Stimulated activated naive CD8-positive, alpha-beta T cell treated with anti-CD3 and anti-CD28 coated beads, Interleukin-15, amount 100 ng/mL, for 72 hours (primary cell): ENCODE measurements around the gene ZNF622.

Experiments used
- ATAC-seq: fragments of 150-1000 bp; cut with Tn5 transposase; 2 replicates; pipeline ENCODE4 v1.10.0; 2021; ENCODE audit warnings: mild to moderate bottlenecking, moderate library complexity
- DNase-seq, 2 donors: peaks; one replicate each; pipeline ENCODE4 v3.0.0; 2021 to 2022
- H3K27ac Mint-ChIP-seq, 2 donors: one replicate each; pipeline ENCODE4 v1.8.0; 2022; ENCODE audit warnings: mild to moderate bottlenecking in 2 of 2, mixed read lengths in 2 of 2, moderate library complexity in 2 of 2
- H3K27me3 Mint-ChIP-seq: one replicate; pipeline ENCODE4 v1.8.0; 2022; ENCODE audit warnings: mixed read lengths
- H3K4me1 Mint-ChIP-seq: one replicate; pipeline ENCODE4 v1.8.0; 2022; ENCODE audit warnings: mild to moderate bottlenecking, mixed read lengths
- H3K4me3 Mint-ChIP-seq, 2 donors: one replicate each; pipeline ENCODE4 v1.8.0; 2022; ENCODE audit warnings: mild to moderate bottlenecking in 2 of 2, mixed read lengths in 2 of 2, moderate library complexity in 1 of 2
- H3K9me3 Mint-ChIP-seq, 2 donors: one replicate each; pipeline ENCODE4 v1.8.0; 2022; ENCODE audit warnings: mixed read lengths in 2 of 2

The ZNF622 gene, protein sequence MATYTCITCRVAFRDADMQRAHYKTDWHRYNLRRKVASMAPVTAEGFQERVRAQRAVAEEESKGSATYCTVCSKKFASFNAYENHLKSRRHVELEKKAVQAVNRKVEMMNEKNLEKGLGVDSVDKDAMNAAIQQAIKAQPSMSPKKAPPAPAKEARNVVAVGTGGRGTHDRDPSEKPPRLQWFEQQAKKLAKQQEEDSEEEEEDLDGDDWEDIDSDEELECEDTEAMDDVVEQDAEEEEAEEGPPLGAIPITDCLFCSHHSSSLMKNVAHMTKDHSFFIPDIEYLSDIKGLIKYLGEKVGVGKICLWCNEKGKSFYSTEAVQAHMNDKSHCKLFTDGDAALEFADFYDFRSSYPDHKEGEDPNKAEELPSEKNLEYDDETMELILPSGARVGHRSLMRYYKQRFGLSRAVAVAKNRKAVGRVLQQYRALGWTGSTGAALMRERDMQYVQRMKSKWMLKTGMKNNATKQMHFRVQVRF

DNA sequence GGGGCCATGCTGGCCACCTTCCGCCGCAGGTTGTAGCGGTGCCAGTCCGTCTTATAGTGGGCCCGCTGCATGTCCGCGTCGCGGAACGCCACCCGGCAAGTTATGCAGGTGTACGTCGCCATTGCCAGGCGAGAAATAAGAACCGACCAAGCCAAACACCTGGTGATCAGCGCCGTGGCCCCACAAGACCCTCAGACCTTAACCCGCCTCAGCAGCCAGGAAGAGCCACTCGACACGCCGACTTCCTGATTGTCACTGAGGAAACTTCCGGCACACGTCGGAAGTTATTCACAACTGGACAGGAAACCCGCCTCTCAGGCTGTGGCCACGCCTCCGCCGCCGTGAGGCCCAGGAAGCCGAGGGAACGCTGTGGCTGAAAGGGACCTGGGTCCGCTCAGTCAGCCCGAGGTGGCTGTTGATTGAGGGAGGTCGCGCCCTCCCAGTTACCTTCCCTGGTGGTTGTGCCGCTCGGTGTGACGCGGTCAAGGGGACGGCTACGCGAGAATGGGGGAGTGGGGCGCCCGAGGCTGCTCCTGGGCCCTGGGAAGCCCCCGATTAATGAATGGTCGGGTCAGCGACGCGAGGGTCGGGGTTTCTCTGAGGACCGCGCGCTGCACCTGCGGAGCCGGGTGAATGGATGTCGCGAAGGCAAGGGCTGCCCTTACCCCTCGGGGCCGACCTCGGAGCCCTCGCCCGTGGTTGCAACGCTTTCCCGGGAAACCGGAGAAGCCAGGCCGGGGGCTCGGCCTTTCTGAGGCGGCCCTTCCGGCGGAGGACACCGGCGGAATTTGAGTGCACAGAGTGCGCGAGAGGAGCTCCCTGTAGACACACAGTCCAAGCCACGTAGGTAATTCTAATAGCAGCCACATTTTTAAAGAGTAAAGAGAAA, at the start of gene ZNF622:
Gene ZNF622, minus strand, starts transcription at position 257 of the 889 bp plus-strand sequence. Its CDS starts 135 bp downstream, at position 122.
- Mint-ChIP-seq H3K4me3 (peak within 1 kb of the TSS; percentile 91 to 99), H3K27me3 (no peaks in the 10 kb centered on the region), H3K9me3 (no peaks in the 10 kb centered on the region), H3K4me1 (peaks cover 73% of the 10 kb centered on the region), H3K27ac (peak within 1 kb of the TSS; percentile 96 to 99)
- ATAC-seq: peak; percentile 86
- DNase-seq: peak; percentile 82 to 89

DNA sequence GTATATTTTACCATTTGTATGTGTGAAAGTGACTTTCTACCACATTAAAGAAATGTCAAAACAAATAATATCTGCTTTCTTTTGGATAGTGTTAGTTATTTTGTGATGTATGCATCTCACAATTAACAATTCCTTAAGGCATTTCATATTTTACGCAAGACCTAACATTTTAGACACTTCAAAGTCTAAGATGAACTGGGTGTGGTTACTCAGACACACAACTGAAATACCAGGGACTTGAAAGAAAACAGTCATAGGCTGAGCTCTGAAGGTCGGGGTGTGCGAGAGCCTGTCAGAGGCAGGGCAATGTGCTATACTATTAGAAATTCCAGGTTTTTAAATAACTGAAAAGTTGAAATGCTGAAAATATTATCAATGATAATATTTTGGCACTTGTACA, 44.5 kb upstream of the ZNF622 start:
- peaks cover 0 to 18% of the 10 kb centered on the region in 2 donors for H3K9me3 Mint-ChIP-seq
- ATAC-seq (no peak), DNase-seq (no peak)
- no peak overlapping the region for H3K4me3 Mint-ChIP-seq
- no peak overlapping the region for H3K27ac Mint-ChIP-seq
- H3K4me1 Mint-ChIP-seq: peaks cover 46% of the 10 kb centered on the region
- no peaks in the 10 kb centered on the region for H3K27me3 Mint-ChIP-seq

DNA sequence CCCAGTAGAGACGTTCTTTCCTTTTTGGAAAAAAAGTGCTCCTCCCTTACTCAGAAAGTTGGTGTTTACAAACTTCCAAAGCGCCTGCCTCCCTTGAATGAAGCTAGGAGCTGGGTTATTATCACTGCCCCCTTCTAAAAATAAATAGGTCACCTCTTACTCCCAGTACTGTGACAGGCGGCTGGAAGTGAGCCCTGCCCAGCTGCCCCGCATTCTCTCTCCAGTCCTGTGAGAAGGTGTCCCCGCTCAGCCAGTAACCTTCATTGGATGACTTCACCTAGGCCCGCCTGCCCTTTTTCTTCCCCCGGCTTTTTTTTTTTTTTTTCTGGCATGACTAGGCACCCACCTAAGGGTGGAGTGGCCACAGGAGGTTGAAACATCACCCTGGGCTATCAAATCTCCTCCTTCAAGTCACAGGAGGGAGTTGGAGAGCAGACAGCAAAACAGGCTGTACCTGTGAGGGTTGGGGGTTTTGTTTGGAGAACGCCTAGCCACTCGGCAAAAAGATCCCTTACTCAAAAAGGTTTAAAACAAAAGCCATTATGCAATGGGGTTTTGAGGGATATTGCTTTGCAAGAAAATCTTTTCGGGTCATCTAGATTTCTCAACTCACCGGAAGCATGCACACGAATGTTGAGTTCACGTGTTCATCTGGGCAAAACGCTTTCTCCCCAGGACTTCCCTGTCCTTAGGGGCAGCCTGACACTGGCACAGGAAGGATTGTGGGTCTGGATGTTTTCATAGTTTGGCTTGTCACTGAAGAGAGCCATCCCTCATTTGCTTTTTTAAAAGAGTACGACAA, 43.3 kb upstream of the ZNF622 start:
- Mint-ChIP-seq H3K27ac (no peak overlapping the region), H3K27me3 (no peaks in the 10 kb centered on the region), H3K9me3 (peaks cover 0 to 18% of the 10 kb centered on the region in 2 donors), H3K4me1 (peaks cover 47% of the 10 kb centered on the region), H3K4me3 (no peak overlapping the region)
- ATAC-seq (no peak), DNase-seq (no peak)

DNA sequence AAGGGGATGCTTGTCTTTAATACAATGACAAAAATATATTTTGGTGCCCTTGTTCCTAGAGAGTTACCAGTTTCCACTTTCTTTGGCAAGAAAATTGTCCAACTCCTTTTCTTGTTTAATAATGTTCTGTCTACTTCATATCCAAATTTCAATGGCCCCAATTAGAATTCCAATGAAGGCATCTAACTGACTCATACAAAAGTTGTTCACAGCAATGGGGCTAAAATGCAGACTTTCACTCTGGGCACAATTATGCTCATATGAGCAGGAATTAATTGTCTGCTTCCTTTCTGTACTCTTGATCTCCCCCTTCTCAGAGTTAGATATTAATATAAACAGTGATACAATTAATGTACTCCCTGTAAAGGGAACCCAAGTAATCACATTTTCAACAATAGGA, 42.1 kb upstream of the ZNF622 start:
- DNase-seq (no peak), ATAC-seq (no peak)
- Mint-ChIP-seq H3K4me3 (no peak overlapping the region), H3K27me3 (no peaks in the 10 kb centered on the region), H3K9me3 (peaks cover 0 to 18% of the 10 kb centered on the region in 2 donors), H3K4me1 (peaks cover 44% of the 10 kb centered on the region), H3K27ac (no peak overlapping the region)

DNA sequence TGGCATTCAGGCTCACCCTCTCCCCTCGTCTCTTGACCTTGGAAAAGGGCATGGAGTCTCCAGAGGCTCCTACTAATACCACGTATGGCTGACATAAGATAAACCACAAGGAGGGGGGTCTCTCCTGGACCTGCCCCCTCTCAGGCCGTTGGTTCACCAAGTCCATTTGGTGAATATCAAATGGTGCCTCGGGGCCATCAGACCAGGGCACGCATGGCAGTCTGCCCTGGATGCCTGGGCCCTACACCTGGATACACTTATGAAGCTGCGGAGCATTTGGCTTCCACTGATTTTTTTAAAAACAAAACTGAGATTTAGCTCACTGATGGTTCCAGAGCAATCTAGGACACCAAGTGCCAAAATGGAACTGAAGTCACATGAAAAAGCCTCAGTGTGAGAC, 40.3 kb upstream of the ZNF622 start:
- ATAC-seq (no peak), DNase-seq (no peak)
- Mint-ChIP-seq H3K4me3 (peak overlapping the region in 1 of 2 donors; percentile 33), H3K4me1 (peaks cover 26% of the 10 kb centered on the region), H3K9me3 (peaks cover 0 to 9% of the 10 kb centered on the region in 2 donors), H3K27ac (peak overlapping the region in 1 of 2 donors; percentile 95), H3K27me3 (no peaks in the 10 kb centered on the region)

DNA sequence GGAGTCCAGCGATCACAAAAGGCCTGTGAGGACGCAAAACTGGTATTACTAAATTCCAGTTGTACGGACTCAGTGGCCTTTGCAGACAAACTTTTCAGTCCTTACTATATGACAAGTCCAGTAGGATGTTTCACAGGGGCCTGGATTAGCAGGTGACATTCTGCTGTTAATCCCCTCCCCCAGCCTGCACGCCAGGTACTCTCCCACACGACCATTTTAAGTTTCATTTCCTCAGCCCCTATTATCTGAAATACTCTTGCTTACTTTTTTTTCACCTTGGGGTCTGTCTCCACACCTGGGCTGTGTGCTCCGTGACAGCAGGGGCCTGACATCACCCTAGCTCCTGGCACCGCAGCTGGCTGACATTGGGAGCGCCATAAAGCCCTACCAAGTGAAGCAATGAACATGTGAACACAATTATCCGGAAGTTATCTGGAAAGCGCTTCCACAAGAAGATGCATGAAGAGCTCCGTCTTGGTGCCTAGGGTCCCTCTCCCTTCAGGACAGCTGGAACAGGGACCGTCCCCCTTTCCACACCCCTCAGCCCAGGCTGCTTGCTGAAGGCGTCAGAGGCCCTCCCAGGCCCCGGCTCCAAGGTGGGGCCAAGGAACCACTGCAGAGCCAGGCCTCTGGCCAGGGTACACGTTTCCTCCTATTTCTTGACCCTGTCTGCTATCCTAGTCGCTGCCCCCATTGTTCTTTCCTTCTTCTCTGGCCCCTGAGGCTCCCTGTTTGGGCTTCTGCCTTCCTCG, 39.7 kb upstream of the ZNF622 start:
- no peak for ATAC-seq
- Mint-ChIP-seq H3K4me3 (peak overlapping the region in 1 of 2 donors; percentile 33), H3K27me3 (no peaks in the 10 kb centered on the region), H3K27ac (peak overlapping the region in 1 of 2 donors; percentile 95), H3K9me3 (peaks cover 0 to 9% of the 10 kb centered on the region in 2 donors), H3K4me1 (peaks cover 22% of the 10 kb centered on the region)
- DNase-seq: no peak

DNA sequence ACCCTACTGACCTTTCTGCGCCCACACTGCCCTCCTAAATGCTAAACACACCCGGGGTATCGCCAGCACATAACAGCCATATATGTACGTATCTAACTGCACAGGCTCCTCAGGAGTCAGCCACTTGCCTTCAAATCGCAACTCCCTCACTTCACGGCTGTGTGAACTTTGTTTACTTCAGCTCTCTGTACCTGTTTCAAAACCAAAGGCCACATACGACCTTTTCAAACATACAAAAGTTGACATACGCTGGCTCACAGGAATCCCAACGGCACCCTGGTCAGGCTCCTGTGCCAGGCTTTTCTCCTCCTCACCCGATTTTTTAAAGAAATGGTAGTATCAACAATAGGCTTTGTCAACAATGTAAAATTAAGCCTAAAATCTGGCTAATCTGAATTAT, 39.0 kb upstream of the ZNF622 start:
- peaks cover 0 to 9% of the 10 kb centered on the region in 2 donors for H3K9me3 Mint-ChIP-seq
- H3K27me3 Mint-ChIP-seq: no peaks in the 10 kb centered on the region
- DNase-seq: no peak
- no peak for ATAC-seq
- H3K27ac Mint-ChIP-seq: no peak overlapping the region
- peaks cover 22% of the 10 kb centered on the region for H3K4me1 Mint-ChIP-seq
- no peak overlapping the region for H3K4me3 Mint-ChIP-seq

DNA sequence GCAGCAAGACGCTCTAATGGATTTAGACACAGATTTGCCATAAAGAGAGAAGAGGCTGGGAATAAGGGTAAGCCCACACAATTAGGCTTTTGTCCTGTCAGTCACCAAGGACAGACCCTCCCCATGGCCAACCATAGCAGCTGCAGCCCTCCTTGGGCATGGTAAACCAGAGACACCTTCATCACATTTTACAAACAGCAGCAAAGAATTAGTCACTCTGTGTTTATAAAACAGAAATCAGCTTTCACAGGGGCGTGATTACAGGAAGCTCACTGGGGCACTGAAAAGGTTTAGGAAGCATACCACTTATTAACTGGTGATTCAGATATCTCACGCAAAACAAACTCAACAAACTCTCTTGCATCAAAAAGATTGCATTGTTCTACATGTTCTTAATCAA, 37.3 kb upstream of the ZNF622 start:
- H3K27ac Mint-ChIP-seq: no peak overlapping the region

DNA sequence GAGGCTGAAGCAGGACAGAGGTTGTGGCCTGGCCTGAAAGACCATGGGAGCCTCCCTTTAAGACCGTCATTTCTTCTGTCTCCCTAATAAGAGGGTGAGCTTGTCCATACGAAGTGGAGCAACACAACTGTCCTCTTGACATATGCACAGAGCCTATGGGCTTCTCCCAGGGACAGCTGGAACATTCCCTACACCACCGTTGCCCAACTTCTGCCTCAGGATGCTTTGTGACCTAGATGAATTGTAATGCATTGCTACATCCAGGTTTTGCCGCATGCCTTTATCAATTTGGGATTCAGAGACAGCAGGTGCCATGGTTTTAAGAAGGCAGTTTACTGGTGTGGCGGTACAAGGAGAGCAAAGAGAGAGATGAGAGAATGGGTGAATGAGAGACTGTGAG, 34.4 kb upstream of the ZNF622 start:
- no peak for ATAC-seq
- H3K4me3 Mint-ChIP-seq: no peak overlapping the region
- peaks cover under 1% of the 10 kb centered on the region for H3K4me1 Mint-ChIP-seq
- no peak for DNase-seq
- H3K27ac Mint-ChIP-seq: peak overlapping the region in 1 of 2 donors; percentile 59
- H3K27me3 Mint-ChIP-seq: no peaks in the 10 kb centered on the region
- H3K9me3 Mint-ChIP-seq: peaks cover 16 to 18% of the 10 kb centered on the region in 2 donors

More for the DNA sequence above, 37.3 kb upstream of the ZNF622 start:
- no peaks in the 10 kb centered on the region for H3K27me3 Mint-ChIP-seq
- ATAC-seq (no peak), DNase-seq (no peak)
- H3K9me3 Mint-ChIP-seq: peaks cover 3 to 12% of the 10 kb centered on the region in 2 donors
- H3K4me1 Mint-ChIP-seq: peaks cover 13% of the 10 kb centered on the region
- no peak overlapping the region for H3K4me3 Mint-ChIP-seq

DNA sequence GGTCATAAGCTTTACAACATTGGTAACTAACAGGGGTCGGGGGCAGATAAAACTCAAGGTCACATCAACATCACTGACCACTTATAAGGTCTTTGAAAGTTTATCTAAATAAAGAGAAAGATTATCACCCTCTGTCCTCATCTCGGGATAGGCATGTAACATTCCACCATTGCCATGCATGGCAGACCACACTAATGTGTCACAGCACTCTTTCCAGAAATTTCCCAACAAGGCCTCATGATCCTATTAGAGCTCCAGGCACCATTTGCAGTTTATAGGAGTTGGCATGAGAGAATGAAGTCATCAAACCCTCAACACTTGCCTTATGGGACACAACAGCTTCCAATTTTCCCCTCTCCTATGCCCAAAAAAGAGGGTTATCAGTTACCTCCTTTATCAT, 31.9 kb upstream of the ZNF622 start:
- ATAC-seq (no peak), DNase-seq (no peak)
- peaks cover 25% of the 10 kb centered on the region in 2 donors for H3K9me3 Mint-ChIP-seq
- peaks cover 7% of the 10 kb centered on the region for H3K4me1 Mint-ChIP-seq
- H3K4me3 Mint-ChIP-seq: no peak overlapping the region
- H3K27me3 Mint-ChIP-seq: no peaks in the 10 kb centered on the region
- no peak overlapping the region for H3K27ac Mint-ChIP-seq

DNA sequence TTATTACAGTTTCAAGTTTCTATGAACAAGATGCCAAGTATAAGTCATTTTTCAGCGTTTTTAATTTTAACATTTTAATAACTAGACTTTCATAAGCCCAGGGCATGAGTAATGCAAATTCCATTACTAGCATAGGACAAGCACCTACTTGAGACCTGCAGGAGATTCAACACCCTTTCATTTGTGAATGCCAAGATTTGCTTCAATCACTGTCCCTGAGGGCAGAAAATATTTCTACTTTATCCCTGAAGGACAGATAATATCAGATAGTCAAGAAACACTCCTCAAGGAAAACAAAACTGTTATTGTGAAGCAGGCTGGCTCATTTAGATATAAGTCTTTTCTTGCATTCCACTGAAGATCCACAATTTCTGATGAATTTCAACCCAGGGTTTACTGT, 27.7 kb upstream of the ZNF622 start:
- ATAC-seq: no peak
- H3K9me3 Mint-ChIP-seq: peaks cover 25% of the 10 kb centered on the region in 2 donors
- H3K4me1 Mint-ChIP-seq: peaks cover 9% of the 10 kb centered on the region
- H3K27me3 Mint-ChIP-seq: no peaks in the 10 kb centered on the region
- H3K27ac Mint-ChIP-seq: peak overlapping the region in 1 of 2 donors; percentile 1
- no peak overlapping the region for H3K4me3 Mint-ChIP-seq
- no peak for DNase-seq

DNA sequence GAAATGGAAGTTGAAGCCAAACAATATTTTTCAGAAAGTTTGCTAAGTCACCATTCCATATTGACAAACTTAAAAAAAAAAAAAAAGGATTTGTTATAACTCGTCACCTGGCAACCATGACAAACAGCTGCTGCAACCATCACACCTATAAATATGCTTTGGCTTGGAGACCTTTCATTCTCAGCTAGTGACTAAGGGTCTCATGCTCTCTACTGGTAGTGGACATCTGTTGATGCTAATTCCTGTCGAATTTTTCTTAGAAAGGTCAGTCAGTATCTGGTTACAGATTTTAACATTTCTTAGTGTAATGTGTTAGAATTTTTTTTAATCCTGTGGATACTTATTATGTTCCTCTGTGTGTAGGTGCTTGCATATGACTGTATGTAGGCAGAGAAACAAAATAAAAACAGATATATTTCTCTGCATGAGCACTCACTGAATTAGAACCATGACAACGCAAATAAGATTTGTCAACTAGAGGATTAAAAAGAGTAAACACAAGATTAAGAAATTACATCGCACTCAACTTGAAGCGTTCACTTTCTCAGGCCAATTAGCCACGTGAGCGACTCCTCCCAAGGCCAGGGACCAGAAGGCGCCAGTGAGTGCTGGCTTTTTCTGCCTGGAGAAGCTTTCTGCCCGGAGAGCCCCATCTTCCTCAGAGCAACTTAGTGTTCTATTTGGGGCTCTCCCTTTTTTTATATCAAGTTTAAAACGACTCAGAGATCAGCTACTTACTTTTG, 27.0 kb upstream of the ZNF622 start:
- no peak overlapping the region for H3K4me3 Mint-ChIP-seq
- H3K9me3 Mint-ChIP-seq: peaks cover 19% of the 10 kb centered on the region in 2 donors
- no peak for ATAC-seq

DNA sequence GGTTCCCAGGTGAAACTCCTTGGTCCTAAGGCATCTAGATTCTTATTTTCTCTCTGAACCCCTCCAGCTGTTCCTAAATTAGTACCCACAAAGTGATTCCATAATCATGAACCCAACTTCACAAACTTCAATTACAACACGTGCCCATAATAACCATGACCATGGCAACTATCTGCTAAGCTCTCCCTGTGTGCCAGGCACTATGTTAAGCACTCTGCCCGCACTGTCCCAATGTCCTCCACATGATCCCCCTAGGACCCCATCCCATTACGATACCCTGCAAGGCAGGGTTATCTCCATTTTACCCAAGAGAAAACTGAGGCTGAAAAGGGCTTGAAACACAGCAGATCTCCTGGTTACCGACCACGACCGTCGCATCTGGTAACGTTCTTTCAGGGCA, 25.3 kb upstream of the ZNF622 start:
- DNase-seq (no peak), ATAC-seq (no peak)
- peak overlapping the region in 1 of 2 donors; percentile 54 for H3K27ac Mint-ChIP-seq
- no peak overlapping the region for H3K4me3 Mint-ChIP-seq
- peaks cover 8 to 10% of the 10 kb centered on the region in 2 donors for H3K9me3 Mint-ChIP-seq
- H3K27me3 Mint-ChIP-seq: no peaks in the 10 kb centered on the region
- peaks cover 28% of the 10 kb centered on the region for H3K4me1 Mint-ChIP-seq

More for the DNA sequence above, 27.0 kb upstream of the ZNF622 start:
- DNase-seq: no peak
- Mint-ChIP-seq H3K4me1 (peaks cover 15% of the 10 kb centered on the region), H3K27me3 (no peaks in the 10 kb centered on the region), H3K27ac (no peak overlapping the region)

DNA sequence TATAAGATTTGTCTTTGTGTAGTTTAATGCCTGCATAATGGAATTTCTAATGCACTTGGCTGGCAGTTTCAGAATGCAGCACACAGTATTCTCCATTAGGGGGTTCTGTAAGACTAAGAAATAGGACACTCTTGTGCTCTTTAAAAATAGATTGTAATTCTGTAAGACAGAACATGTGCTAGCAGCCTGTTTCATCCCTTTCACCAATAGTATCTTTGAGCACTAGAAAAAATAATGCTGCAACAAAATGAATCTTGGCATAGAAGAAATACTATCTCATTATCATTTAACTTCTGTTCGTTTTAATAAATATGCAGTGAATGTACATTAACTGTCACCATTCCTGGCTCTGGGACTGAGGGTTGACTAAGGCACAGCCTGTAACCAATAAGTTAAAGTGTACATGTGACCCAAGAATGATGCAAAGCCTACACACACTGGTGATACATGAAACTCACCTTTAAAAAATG, 23.8 kb upstream of the ZNF622 start:
- Mint-ChIP-seq H3K27ac (no peak overlapping the region), H3K27me3 (no peaks in the 10 kb centered on the region), H3K9me3 (peaks cover under 1 to 3% of the 10 kb centered on the region in 2 donors), H3K4me1 (peaks cover 28% of the 10 kb centered on the region), H3K4me3 (no peak overlapping the region)
- DNase-seq: no peak
- ATAC-seq: peak; percentile 71
